HCT116 (cell line): ENCODE data around the gene NOX3. TPM values are rescaled to one million over a fixed set of nuclear protein-coding genes. Genes with fewer than 3 reads are reported as not detected.

Experiments
- ATAC-seq: fragments of 200-7000 bp; cut with Tn5 transposase; 2 replicates; pipeline ENCODE4 v1.9.1; 2020; ENCODE audit warnings: mild to moderate bottlenecking, moderate library complexity
- BruUV-seq: library from RNA; stranded (reverse); fragments of 400-500 nt; replicated peaks from 2 replicates; lab custom pipeline; 2021; lab: Mats Ljungman, UMichigan
- CTCF ChIA-PET: fragments of 300-600 bp; sonication (Branson Sonifier 250); formaldehyde crosslinking; loops from one replicate; lab custom pipeline; 2021; ENCODE audit warnings: antibody characterized with exemption; lab: Charles Lee
- POLR2A ChIA-PET: fragments of 300-600, 350-600 bp; sonication (Branson Sonifier 250); formaldehyde crosslinking; loops from one replicate; lab custom pipeline; 2021; ENCODE audit warnings: antibody characterized with exemption; lab: Charles Lee
- RAD21 ChIA-PET, 2 experiments: fragments of 300-600 bp; sonication (Branson Sonifier 250); formaldehyde crosslinking; loops; one replicate each; lab custom pipeline; 2023; ENCODE audit warnings: low total read pairs in 2 of 2; ENCODE audit not compliant: uncharacterized antibody in 2 of 2, unreplicated experiment in 2 of 2, low non-redundant PET in 1 of 2; lab: Charles Lee
- DNase-seq: peaks from one replicate; pipeline ENCODE4 v3.0.0-alpha.2; 2010; ENCODE audit warnings: low read depth, low spot score
- H2AFZ ChIP-seq: fragments of 200-600 bp; shearing (Covaris generic), sonication (generic); 2 replicates; pipeline ENCODE4 v1.6.1; 2017; ENCODE audit warnings: low read depth, mixed run types, mixed read lengths, antibody characterized with exemption, low read length; ENCODE audit not compliant: poor library complexity, severe bottlenecking
- H3K27ac ChIP-seq: 2 replicates; pipeline ENCODE4 v1.5.1; 2012; ENCODE audit warnings: low read depth, low read length
- H3K27me3 ChIP-seq: fragments of 200-600 bp; sonication (generic); 2 replicates; pipeline ENCODE4 v1.6.1; 2016; ENCODE audit warnings: mixed run types, low read length, mixed read lengths; ENCODE audit not compliant: insufficient read depth
- H3K36me3 ChIP-seq, 2 experiments: fragments of 200-500 bp in 1 of 2; fragments of 200-600 bp in 1 of 2; sonication (Bioruptor generic) in 1 of 2; sonication (generic) in 1 of 2; 2 replicates each; pipeline versions ENCODE4 v1.5.1 to v1.6.1; 2014 to 2016; ENCODE audit warnings: low read length in 2 of 2, inconsistent platforms in 1 of 2, mixed read lengths in 1 of 2, mixed run types in 1 of 2; ENCODE audit not compliant: insufficient read depth in 2 of 2, control insufficient read depth in 1 of 2
- H3K4me1 ChIP-seq, 2 experiments: fragments of 200-600 bp in 1 of 2; sonication (generic) in 1 of 2; 2 replicates each; pipeline versions ENCODE4 v1.5.1 to v1.6.1; 2012 to 2017; ENCODE audit warnings: low read length in 2 of 2, inconsistent platforms in 1 of 2, mild to moderate bottlenecking in 1 of 2, mixed read lengths in 1 of 2, mixed run types in 1 of 2, moderate library complexity in 1 of 2; ENCODE audit not compliant: insufficient read depth in 2 of 2, control insufficient read depth in 1 of 2
- H3K4me2 ChIP-seq: fragments of 200-600 bp; sonication (generic); 2 replicates; pipeline ENCODE4 v1.6.1; 2017; ENCODE audit warnings: mixed run types, low read length, mixed read lengths
- H3K4me3 ChIP-seq, 2 experiments: fragments of 200-600 bp in 1 of 2; sonication (generic) in 1 of 2; replicated peaks in 1 of 2; 2 replicates each; pipeline ENCODE4 v1.5.1; 2011 to 2016; ENCODE audit warnings: low read length in 2 of 2, control low read depth in 1 of 2, low read depth in 1 of 2, mild to moderate bottlenecking in 1 of 2, mixed read lengths in 1 of 2, mixed run types in 1 of 2
- H3K79me2 ChIP-seq: fragments of 200-600 bp; sonication (generic); 2 replicates; pipeline ENCODE4 v1.6.1; 2017; ENCODE audit warnings: mild to moderate bottlenecking, mixed run types, low read length, moderate library complexity, mixed read lengths; ENCODE audit not compliant: insufficient read depth
- H3K9ac ChIP-seq: fragments of 200-600 bp; sonication (generic); 2 replicates; pipeline ENCODE4 v1.6.1; 2016; ENCODE audit warnings: low read length, mixed read lengths
- H3K9me2 ChIP-seq: fragments of 200-600 bp; sonication (generic), shearing (Covaris generic); 2 replicates; pipeline ENCODE4 v1.6.1; 2017; ENCODE audit warnings: mixed run types, mild to moderate bottlenecking, moderate library complexity; ENCODE audit not compliant: insufficient read depth
- H3K9me3 ChIP-seq, 2 experiments: fragments of 200-500 bp in 1 of 2; fragments of 200-600 bp in 1 of 2; sonication (Bioruptor generic) in 1 of 2; sonication (generic) in 1 of 2; 2 replicates each; pipeline ENCODE4 v1.6.1; 2014 to 2017; ENCODE audit warnings: low read length in 2 of 2, mixed read lengths in 2 of 2, inconsistent platforms in 1 of 2, low read depth in 1 of 2, mild to moderate bottlenecking in 1 of 2, mixed run types in 1 of 2, moderate library complexity in 1 of 2; ENCODE audit not compliant: control insufficient read depth in 1 of 2, insufficient read depth in 1 of 2
- H4K20me1 ChIP-seq: fragments of 200-600 bp; sonication (generic), shearing (Covaris generic); 2 replicates; pipeline ENCODE4 v1.6.1; 2017; ENCODE audit warnings: mixed run types, mild to moderate bottlenecking, moderate library complexity; ENCODE audit not compliant: insufficient read depth
- CBX3 ChIP-seq: IDR thresholded peaks from 2 replicates; pipeline ENCODE4 v1.6.1; 2012; ENCODE audit warnings: low read depth
- CEBPB ChIP-seq: IDR thresholded peaks from 2 replicates; pipeline ENCODE4 v1.6.1; 2012; ENCODE audit warnings: low read depth
- EGR1 ChIP-seq: IDR thresholded peaks from 2 replicates; pipeline ENCODE4 v1.6.1; 2012; ENCODE audit warnings: low read depth
- EZH2 ChIP-seq: fragments of 200-600 bp; sonication (generic); IDR thresholded peaks from 2 replicates; pipeline ENCODE4 v1.6.1; 2017; ENCODE audit warnings: antibody characterized with exemption, mixed run types
- EZH2phosphoT487 ChIP-seq: fragments of 200-600 bp; IDR thresholded peaks from 2 replicates; pipeline ENCODE4 v1.6.1; 2018; ENCODE audit warnings: antibody characterized with exemption, borderline replicate concordance
- FOSL1 ChIP-seq: IDR thresholded peaks from 2 replicates; pipeline ENCODE4 v1.6.1; 2012; ENCODE audit warnings: low read depth
- JUND ChIP-seq: IDR thresholded peaks from 2 replicates; pipeline ENCODE4 v1.6.1; 2012
- POLR2AphosphoS5 ChIP-seq: IDR thresholded peaks from 2 replicates; pipeline ENCODE4 v1.6.1; 2011; ENCODE audit warnings: mild to moderate bottlenecking, low read depth, low read length, moderate library complexity
- SIN3A ChIP-seq: IDR thresholded peaks from 2 replicates; pipeline ENCODE4 v1.6.1; 2012; ENCODE audit warnings: low read depth
- SP1 ChIP-seq: IDR thresholded peaks from 2 replicates; pipeline ENCODE4 v1.6.1; 2012; ENCODE audit warnings: low read depth
- TCF7L2 ChIP-seq: IDR thresholded peaks from 2 replicates; pipeline ENCODE4 v1.7.0; 2011; ENCODE audit warnings: borderline replicate concordance, inconsistent platforms; ENCODE audit not compliant: insufficient read depth, insufficient read length; ENCODE audit errors: extremely low read depth
- YY1 ChIP-seq: IDR thresholded peaks from 2 replicates; pipeline ENCODE4 v1.6.1; 2011; ENCODE audit warnings: low read length, low read depth, moderate library complexity, mild to moderate bottlenecking; ENCODE audit not compliant: insufficient replicate concordance; ENCODE audit errors: extremely low read depth
- ZFX ChIP-seq: fragments of 450-650 bp; IDR thresholded peaks from 2 replicates; pipeline ENCODE4 v1.6.1; 2017
- ZNF274 ChIP-seq: fragments of 200-500 bp; sonication (Bioruptor generic); IDR thresholded peaks from 2 replicates; pipeline ENCODE4 v1.6.1; 2014; ENCODE audit warnings: mild to moderate bottlenecking, low read depth, low read length, inconsistent platforms
- intact Hi-C: fragments of 100-400 bp; cut with micrococcal nuclease; formaldehyde crosslinking; loops from 2 replicates; pipeline ENCODE4 v1.10.0; 2022
- total RNA-seq: library from RNA; stranded (reverse); gene quantifications from one replicate; pipeline ENCODE4 v1.2.1, GENCODE V29; 2021; ENCODE audit not compliant: unreplicated experiment
- TF ChIP-seq, protein P1 (sequence below): IDR thresholded peaks from 2 replicates; pipeline ENCODE4 v1.6.1; 2012; ENCODE audit warnings: low read depth
- TF ChIP-seq, protein P2 (sequence below), 3 experiments: fragments of 200-600 bp in 1 of 3; sonication (generic) in 1 of 3; IDR thresholded peaks in 2 of 3; conservative IDR thresholded peaks in 1 of 3; 2 replicates each; pipeline ENCODE4 v1.5.1; 2012 to 2017; ENCODE audit warnings: low read depth in 2 of 3, low read length in 2 of 3, antibody characterized with exemption in 1 of 3, borderline replicate concordance in 1 of 3, control low read depth in 1 of 3, mild to moderate bottlenecking in 1 of 3, mixed read lengths in 1 of 3, mixed run types in 1 of 3, moderate library complexity in 1 of 3; ENCODE audit not compliant: insufficient read depth in 1 of 3

Gene NOX3
- total RNA-seq, 1 experiment from 2014 or later = not detected

DNA sequence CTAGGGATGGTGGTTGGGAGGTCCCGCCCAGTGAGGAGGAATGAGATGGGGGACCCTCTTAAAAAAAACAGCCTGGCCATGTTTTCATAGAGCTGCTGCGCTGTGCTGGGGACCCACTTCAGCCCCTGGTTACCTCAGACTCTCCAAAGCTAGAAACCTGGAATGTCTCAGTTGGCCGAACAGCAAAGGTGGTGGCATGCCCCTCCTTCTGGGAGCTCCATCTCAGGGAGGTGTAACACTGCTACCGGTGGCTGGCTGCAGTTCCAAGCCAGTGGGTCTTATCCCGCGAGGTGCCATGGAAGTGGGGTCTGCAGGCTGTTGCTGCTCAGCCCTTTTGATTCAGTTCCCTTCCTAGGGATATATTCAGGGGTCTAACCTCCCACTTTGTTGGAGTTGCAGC, 105.7 kb downstream of the NOX3 start:
- CTCF ChIA-PET = no interaction called here
- Histone ChIP-seq H2AFZ (no peak overlapping the region), H4K20me1 (no peaks in the 10 kb centered on the region), H3K9ac (no peak overlapping the region), H3K9me3 (0 out of 4 replicates have a peak, but pooled peaks cover 0 to 7% of the 10 kb centered on the region in 2 experiments), H3K27ac (no peak overlapping the region), H3K27me3 (no peaks in the 10 kb centered on the region), H3K4me3 (no peak overlapping the region), H3K79me2 (no peaks in the 10 kb centered on the region), H3K36me3 (no peaks in the 10 kb centered on the region), H3K4me1 (no peaks in the 10 kb centered on the region), H3K4me2 (no peak overlapping the region), H3K9me2 (no peaks in the 10 kb centered on the region)
- POLR2A ChIA-PET = no interaction called here
- intact Hi-C loops = no loop called here
- TF ChIP-seq CEBPB (no peak), TCF7L2 (no peak), SIN3A (no peak), FOSL1 (no peak), CBX3 (no peak)
- ATAC-seq = no peak
- RAD21 ChIA-PET = no interaction called here
- no TSS peak for BruUV-seq
- DNase-seq = no peak

DNA sequence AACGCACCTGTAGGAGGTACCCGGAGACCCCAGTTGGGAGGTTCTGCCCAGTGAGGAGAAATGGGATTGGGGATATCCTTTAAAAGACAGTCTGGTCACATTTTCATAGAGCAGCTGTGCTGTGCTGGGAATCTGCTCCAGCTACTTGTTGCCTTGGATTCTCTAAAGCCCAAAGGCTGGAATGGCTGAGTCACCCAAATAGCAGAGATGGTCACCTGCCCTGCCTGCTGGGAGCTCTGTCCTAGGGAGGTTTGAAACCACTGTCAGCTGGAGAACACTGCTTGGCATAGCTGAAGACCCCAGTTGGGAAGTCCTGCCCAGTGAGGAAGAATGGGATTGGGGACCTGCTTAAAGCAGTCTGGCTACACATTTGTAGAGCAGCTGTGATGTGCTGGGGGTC, 106.5 kb downstream of the NOX3 start:
- ChIA-PET RAD21 (no interaction called here), CTCF (no interaction called here), POLR2A (no interaction called here)
- DNase-seq (no peak), ATAC-seq (no peak)
- Histone ChIP-seq H3K4me1 (no peaks in the 10 kb centered on the region), H3K9me3 (0 out of 4 replicates have a peak, but pooled peaks cover 0 to 7% of the 10 kb centered on the region in 2 experiments), H3K4me3 (no peak overlapping the region), H3K4me2 (no peak overlapping the region), H3K27me3 (no peaks in the 10 kb centered on the region), H2AFZ (no peak overlapping the region), H3K36me3 (no peaks in the 10 kb centered on the region), H3K79me2 (no peaks in the 10 kb centered on the region), H4K20me1 (no peaks in the 10 kb centered on the region), H3K9ac (no peak overlapping the region), H3K27ac (no peak overlapping the region), H3K9me2 (no peaks in the 10 kb centered on the region)
- intact Hi-C loops = no loop called here
- no TSS peak for BruUV-seq
- no peak for TF ChIP-seq SP1
- TF ChIP-seq YY1 = no peak
- TF ChIP-seq SIN3A = no peak
- TF ChIP-seq ZFX = no peak
- no peak for TF ChIP-seq POLR2AphosphoS5
- no peak for TF ChIP-seq EZH2
- no peak for TF ChIP-seq TCF7L2
- no peak for TF ChIP-seq ZNF274
- no peak for TF ChIP-seq EZH2phosphoT487
- no peak for TF ChIP-seq EGR1
- TF ChIP-seq JUND = no peak
- TF ChIP-seq, protein P1, sequence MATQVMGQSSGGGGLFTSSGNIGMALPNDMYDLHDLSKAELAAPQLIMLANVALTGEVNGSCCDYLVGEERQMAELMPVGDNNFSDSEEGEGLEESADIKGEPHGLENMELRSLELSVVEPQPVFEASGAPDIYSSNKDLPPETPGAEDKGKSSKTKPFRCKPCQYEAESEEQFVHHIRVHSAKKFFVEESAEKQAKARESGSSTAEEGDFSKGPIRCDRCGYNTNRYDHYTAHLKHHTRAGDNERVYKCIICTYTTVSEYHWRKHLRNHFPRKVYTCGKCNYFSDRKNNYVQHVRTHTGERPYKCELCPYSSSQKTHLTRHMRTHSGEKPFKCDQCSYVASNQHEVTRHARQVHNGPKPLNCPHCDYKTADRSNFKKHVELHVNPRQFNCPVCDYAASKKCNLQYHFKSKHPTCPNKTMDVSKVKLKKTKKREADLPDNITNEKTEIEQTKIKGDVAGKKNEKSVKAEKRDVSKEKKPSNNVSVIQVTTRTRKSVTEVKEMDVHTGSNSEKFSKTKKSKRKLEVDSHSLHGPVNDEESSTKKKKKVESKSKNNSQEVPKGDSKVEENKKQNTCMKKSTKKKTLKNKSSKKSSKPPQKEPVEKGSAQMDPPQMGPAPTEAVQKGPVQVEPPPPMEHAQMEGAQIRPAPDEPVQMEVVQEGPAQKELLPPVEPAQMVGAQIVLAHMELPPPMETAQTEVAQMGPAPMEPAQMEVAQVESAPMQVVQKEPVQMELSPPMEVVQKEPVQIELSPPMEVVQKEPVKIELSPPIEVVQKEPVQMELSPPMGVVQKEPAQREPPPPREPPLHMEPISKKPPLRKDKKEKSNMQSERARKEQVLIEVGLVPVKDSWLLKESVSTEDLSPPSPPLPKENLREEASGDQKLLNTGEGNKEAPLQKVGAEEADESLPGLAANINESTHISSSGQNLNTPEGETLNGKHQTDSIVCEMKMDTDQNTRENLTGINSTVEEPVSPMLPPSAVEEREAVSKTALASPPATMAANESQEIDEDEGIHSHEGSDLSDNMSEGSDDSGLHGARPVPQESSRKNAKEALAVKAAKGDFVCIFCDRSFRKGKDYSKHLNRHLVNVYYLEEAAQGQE = no peak
- TF ChIP-seq, protein P2, sequence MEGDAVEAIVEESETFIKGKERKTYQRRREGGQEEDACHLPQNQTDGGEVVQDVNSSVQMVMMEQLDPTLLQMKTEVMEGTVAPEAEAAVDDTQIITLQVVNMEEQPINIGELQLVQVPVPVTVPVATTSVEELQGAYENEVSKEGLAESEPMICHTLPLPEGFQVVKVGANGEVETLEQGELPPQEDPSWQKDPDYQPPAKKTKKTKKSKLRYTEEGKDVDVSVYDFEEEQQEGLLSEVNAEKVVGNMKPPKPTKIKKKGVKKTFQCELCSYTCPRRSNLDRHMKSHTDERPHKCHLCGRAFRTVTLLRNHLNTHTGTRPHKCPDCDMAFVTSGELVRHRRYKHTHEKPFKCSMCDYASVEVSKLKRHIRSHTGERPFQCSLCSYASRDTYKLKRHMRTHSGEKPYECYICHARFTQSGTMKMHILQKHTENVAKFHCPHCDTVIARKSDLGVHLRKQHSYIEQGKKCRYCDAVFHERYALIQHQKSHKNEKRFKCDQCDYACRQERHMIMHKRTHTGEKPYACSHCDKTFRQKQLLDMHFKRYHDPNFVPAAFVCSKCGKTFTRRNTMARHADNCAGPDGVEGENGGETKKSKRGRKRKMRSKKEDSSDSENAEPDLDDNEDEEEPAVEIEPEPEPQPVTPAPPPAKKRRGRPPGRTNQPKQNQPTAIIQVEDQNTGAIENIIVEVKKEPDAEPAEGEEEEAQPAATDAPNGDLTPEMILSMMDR (IDR thresholded peaks at IDR 0.05 in 2 of 3, conservative IDR thresholded peaks at IDR 0.05 in 1 of 3; ENCODE audit: borderline replicate concordance in 1 of 3, insufficient read depth in 1 of 3, low read depth in 2 of 3, low read length in 2 of 3) = no peak
- TF ChIP-seq, all 23 proteins: peak for 0
